ENCODE data around the gene PIR. TPM values are rescaled to one million over a fixed set of nuclear protein-coding genes. Genes with fewer than 3 reads are reported as not detected.

PIR gene
- total RNA-seq, 6 experiments from 2014 or later, result 13.3 to 42.1 (median 23.1) TPM

DNA sequence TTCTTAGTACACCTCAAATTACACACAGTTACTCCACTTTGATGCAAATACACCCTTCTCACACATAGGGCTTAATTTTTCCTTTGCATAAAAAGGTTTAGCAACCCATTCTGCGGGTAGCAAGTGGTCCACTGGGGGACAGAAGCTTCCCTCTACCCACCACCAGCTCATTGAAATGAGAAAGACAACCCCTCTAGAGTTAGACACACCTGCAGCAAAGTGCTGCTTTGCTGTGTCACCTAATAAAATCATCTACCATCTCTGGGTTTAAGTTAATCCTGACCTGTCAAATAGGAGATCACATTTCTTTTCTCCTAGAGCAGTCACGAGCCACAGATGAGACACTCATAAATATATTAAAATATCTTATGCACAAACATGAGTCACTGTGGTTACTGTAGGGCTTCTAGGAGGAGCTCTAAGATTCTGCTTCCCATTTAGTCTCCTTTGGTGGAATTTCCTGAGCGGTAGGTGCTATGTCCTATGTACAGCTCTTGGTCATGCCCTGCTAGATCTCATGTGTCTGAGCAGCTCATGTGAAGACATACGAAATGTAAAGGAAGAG is 19.4 kb upstream of the PIR start:
- no peak for TF ChIP-seq CTCF (IDR thresholded peaks at IDR 0.05)
- no peak for TF ChIP-seq POLR2A (IDR thresholded peaks at IDR 0.05)
- H3K27me3 ChIP-seq, result peaks cover 0 to 4% of the 10 kb centered on the region in 2 donors
- no peak for ATAC-seq
- no peaks in the 10 kb centered on the region for H3K9me3 ChIP-seq
- DNase-seq, result no peak
- no peak overlapping the region for H3K27ac ChIP-seq
- H3K4me1 ChIP-seq, result no peaks in the 10 kb centered on the region
- intact Hi-C loops (cut with DNase I), result no loop called here
- no peak overlapping the region for H3K4me3 ChIP-seq
- no peaks in the 10 kb centered on the region for H3K36me3 ChIP-seq
- 43% methylated on average over 4 of the region's 4 CpGs for WGBS (ENCODE audit: insufficient coverage, low coverage, low lambda C conversion rate, missing lambda C conversion rate)

DNA sequence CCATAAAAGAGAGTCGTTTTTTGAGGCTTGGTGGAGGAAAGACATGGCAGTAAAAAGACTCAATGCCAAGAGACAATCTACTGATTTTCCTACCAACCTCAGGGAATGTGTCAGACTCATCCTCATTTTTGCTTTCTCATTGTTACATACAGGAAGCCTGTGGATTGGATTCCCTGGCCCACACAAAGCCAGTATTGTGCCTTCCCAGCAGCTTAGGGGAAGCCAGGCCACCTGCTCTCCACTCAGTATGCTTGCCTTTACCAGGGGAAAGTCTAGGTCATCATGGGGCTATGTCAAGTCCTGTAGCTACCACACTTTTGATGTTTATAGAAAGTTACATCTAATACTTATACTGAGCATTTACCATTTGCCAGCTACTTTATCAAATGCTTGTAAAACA is 18.4 kb upstream of the PIR start:
- no peak overlapping the region for H3K4me3 ChIP-seq
- intact Hi-C loops (cut with DNase I), result no loop called here
- H3K27me3 ChIP-seq, result peaks cover 0 to 4% of the 10 kb centered on the region in 2 donors
- ATAC-seq (no peak), DNase-seq (no peak)
- H3K27ac ChIP-seq, result no peak overlapping the region
- no peaks in the 10 kb centered on the region for H3K36me3 ChIP-seq
- H3K4me1 ChIP-seq, result no peaks in the 10 kb centered on the region
- no peaks in the 10 kb centered on the region for H3K9me3 ChIP-seq
- WGBS (ENCODE audit: insufficient coverage, low coverage, low lambda C conversion rate, missing lambda C conversion rate), result 25% methylated on average over 1 of the region's 1 CpG
- TF ChIP-seq CTCF (IDR thresholded peaks at IDR 0.05), result no peak
- TF ChIP-seq POLR2A (IDR thresholded peaks at IDR 0.05), result no peak

DNA sequence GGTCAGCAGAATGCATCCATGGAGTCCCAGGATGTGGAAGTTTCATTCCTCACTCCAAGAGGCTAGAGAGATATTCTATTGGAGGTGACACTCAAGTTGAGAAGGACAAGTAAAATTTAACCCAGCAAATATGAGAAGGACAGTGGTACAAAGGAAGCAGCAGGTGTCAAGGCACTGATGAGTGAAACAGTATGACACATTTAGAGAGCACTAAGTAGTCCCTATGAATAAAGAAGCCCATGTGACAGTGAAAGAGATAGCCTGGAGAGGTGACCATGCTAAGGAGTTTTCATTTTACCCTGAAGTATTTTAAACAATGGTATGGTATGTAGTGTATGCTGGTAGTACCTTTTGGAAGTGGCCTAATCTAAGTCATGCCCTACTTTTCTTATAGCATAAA is 16.7 kb upstream of the PIR start:
- no peak for DNase-seq
- Histone ChIP-seq H3K27me3 (peaks cover 0 to 4% of the 10 kb centered on the region in 2 donors), H3K27ac (no peak overlapping the region), H3K36me3 (no peaks in the 10 kb centered on the region), H3K9me3 (no peaks in the 10 kb centered on the region), H3K4me3 (no peak overlapping the region), H3K4me1 (no peaks in the 10 kb centered on the region)
- intact Hi-C loops (cut with DNase I), result no loop called here
- no peak for ATAC-seq
- TF ChIP-seq CTCF (IDR thresholded peaks at IDR 0.05), result no peak
- TF ChIP-seq POLR2A (IDR thresholded peaks at IDR 0.05), result no peak

- intact Hi-C loops (cut with DNase I), result no loop called here
- Histone ChIP-seq H3K27me3 (peaks cover 0 to 4% of the 10 kb centered on the region in 2 donors), H3K36me3 (no peaks in the 10 kb centered on the region), H3K4me3 (no peak overlapping the region), H3K4me1 (no peaks in the 10 kb centered on the region), H3K27ac (no peak overlapping the region), H3K9me3 (no peaks in the 10 kb centered on the region)
- no peak for DNase-seq
- TF ChIP-seq CTCF (IDR thresholded peaks at IDR 0.05), result no peak
- no peak for TF ChIP-seq POLR2A (IDR thresholded peaks at IDR 0.05)
- WGBS (ENCODE audit: insufficient coverage, low coverage, low lambda C conversion rate, missing lambda C conversion rate), result 68% methylated on average over 4 of the region's 5 CpGs
- ATAC-seq, result no peak
Observed at GRCh38 chrX:15507005-15507404, 13.9 kb upstream of the PIR start.

DNA sequence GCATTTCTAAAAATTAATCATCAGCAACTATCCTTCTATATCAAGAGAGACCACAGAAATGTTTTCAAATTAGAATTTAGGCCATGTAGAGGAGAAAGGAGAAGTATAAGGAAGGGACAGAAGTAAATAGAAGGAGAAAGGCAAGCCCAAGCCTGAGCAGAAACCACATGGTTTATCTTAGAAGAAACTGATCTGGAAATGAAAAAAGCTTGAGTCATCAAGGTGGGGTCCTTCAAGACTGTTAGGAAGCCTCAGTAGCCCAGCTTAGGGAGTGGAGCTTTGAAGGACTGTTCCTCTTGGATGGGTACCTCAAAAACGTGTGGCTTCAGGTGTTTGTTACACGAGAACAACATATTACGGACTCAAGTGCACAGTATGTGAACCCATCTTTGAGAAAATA is 12.0 kb upstream of the PIR start:
- no peak for DNase-seq
- TF ChIP-seq POLR2A (IDR thresholded peaks at IDR 0.05) (no peak), CTCF (IDR thresholded peaks at IDR 0.05) (no peak)
- WGBS (ENCODE audit: insufficient coverage, low coverage, low lambda C conversion rate, missing lambda C conversion rate), result 60% methylated on average over 3 of the region's 3 CpGs
- Histone ChIP-seq H3K9me3 (no peaks in the 10 kb centered on the region), H3K4me1 (no peaks in the 10 kb centered on the region), H3K27ac (no peak overlapping the region), H3K4me3 (no peak overlapping the region), H3K27me3 (peaks cover 0 to 4% of the 10 kb centered on the region in 2 donors), H3K36me3 (no peaks in the 10 kb centered on the region)
- intact Hi-C loops (cut with DNase I), result no loop called here
- no peak for ATAC-seq
